Measurements from ENCODE around the gene ANKFN1.

DNA sequence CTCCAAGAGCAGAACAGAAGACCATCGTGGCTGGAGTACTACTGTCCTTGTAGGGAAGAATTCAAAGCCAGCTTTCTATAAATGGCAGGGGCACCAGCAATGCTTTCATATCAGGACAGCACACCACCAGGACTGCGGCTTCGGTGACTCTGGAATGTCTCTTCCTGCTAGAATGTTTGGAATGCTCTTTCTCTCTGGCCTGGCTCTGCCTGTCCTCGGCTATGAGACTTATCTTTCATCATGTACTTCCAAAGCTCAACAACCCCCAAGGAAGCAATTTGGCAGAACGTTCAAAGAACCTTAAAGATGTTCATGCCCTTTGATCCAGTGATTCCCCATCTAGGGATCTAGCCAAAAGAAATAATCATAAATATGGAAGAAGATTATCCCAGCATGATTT is 387.6 kb downstream of the ANKFN1 start:
- TF ChIP-seq GATA3 (IDR thresholded peaks at IDR 0.05; ENCODE audit: low read depth, low read length) = no peak
- no peak for TF ChIP-seq GATA2 (IDR thresholded peaks at IDR 0.05; ENCODE audit: low read depth, low read length)

Measured in SH-SY5Y (cell line).